ENCODE results near the gene R3HDM4.

DNA sequence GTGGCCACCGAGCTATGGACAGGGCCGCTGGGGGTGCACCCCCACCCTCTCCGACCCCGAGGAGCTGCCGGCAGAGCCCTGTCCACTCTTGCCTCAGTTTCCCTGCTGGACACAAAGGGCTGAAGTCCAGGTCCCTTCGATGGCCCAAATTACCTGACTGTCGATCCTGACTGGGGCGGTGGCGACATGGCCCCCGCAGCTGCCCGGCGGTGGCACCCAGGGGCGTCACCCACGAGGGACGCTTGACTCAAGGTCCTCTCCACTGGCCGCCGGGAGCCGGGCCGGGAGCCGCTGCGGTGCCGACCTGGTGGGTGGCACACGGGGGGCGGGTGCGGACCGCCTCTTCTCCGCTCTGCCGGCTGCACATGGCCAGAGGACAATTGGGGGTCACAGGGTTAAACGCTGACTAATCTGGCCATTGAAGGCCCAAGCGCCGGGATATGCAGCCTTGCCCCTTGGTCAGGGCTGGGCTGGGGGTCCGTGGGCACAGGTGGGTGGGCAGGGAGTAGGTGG lies 29.2 kb upstream of the R3HDM4 start:
- TF ChIP-seq GATA2 (IDR thresholded peaks at IDR 0.05; ENCODE audit: low read depth, low read length) (no peak), GATA3 (IDR thresholded peaks at IDR 0.05; ENCODE audit: low read depth, low read length) (no peak)

Measured in SH-SY5Y (cell line).